Left ventricle myocardium superior (tissue), 1 donor: ENCODE data around the gene ANTXR1. TPM values are rescaled to one million over a fixed set of nuclear protein-coding genes. Genes with fewer than 3 reads are reported as not detected.

Source experiments
- microRNA-seq: library from miRNA; unstranded; fragments of <30 nt; microRNA quantifications from one replicate; pipeline ENCODE4 v1.2.0, GENCODE V29; 2020; ENCODE audit warnings: borderline number of aligned reads
- total RNA-seq: library from RNA; stranded (reverse); fragmentation: NEBNext Ultra II Directional; extraction: Animal tissue kit (Norgen Biotek cat#: 25700); gene quantifications from one replicate; pipeline ENCODE4 v1.2.1, GENCODE V29; 2021
- donor health status: DM: no; HTN: yes; CAD: no; lungs with severe emphysema.

ANTXR1 gene
- total RNA-seq, 1 donor from 2014 or later, result 28.9 TPM

Small RNA genes lying within 50 kb of the gene (microRNA-seq; reads per million reads assigned to microRNA genes)
- not detected for gene MIR3126

Other genes starting within 250 kb of the ANTXR1 start
- gene BMP10, start 141.8 kb upstream of the ANTXR1 start, total RNA-seq, result 0.25 TPM
- gene GKN2, start 60.3 kb upstream of the ANTXR1 start, total RNA-seq, result not detected
- not detected for gene GKN1, start 38.5 kb upstream of the ANTXR1 start, total RNA-seq